Astrocyte (in vitro differentiated cells and primary cell): ENCODE results near the gene CDH22.

Experiments used
- EZH2 ChIP-seq: IDR thresholded peaks from 2 replicates; pipeline ENCODE4 v1.6.1; 2012; ENCODE audit warnings: mild to moderate bottlenecking, low read length, inconsistent platforms; ENCODE audit not compliant: insufficient read depth
- TF ChIP-seq, protein P1 (sequence below): IDR thresholded peaks from 2 replicates; pipeline ENCODE4 v1.5.1; 2011; ENCODE audit warnings: low read depth, mild to moderate bottlenecking, inconsistent platforms, low read length, moderate library complexity; ENCODE audit not compliant: insufficient read depth

DNA sequence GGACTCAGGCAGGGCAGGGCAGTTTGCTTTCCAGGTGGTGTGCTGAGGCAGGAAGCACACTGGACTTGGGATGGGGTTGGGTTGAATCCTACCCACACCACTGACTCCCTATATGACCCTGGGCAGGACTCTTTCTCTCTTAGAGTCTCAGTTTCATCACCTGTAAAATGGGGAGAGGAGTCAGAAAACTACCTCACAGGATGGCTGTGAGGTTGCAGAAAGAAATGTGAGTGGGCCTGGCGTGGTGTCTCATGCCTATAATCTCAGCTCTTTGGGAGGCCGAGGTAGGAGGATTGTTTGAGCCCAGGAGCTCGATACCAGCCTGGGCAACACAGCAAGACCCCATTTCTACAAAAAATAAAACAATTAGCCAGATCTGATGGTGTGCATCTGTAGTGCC is 122.9 kb downstream of the CDH22 start:
- TF ChIP-seq, protein P1, sequence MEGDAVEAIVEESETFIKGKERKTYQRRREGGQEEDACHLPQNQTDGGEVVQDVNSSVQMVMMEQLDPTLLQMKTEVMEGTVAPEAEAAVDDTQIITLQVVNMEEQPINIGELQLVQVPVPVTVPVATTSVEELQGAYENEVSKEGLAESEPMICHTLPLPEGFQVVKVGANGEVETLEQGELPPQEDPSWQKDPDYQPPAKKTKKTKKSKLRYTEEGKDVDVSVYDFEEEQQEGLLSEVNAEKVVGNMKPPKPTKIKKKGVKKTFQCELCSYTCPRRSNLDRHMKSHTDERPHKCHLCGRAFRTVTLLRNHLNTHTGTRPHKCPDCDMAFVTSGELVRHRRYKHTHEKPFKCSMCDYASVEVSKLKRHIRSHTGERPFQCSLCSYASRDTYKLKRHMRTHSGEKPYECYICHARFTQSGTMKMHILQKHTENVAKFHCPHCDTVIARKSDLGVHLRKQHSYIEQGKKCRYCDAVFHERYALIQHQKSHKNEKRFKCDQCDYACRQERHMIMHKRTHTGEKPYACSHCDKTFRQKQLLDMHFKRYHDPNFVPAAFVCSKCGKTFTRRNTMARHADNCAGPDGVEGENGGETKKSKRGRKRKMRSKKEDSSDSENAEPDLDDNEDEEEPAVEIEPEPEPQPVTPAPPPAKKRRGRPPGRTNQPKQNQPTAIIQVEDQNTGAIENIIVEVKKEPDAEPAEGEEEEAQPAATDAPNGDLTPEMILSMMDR: no peak
- no peak for TF ChIP-seq EZH2
